ENCODE measurements around the gene CCBE1.

The CCBE1 gene

DNA sequence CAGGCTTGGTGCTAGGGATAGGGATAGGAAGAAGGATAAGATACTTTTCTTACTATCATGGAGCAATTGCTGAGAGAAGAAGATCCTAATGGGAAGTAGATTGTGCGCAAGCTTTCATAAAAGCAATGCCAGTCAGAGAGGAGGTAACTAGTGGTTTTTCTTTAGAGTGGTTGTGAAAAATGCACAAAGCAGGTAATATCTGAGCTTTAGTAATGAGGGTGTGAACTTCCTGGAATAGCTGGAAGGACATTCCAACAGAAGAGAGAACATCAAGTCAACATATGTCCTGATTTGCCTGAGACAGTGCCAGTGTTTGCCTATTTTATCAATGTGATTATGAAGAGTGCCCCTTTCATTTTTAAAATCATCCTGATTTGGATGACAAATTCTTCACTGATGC, 34.1 kb downstream of the CCBE1 start:
- H4K91ac ChIP-seq (ENCODE audit: low read depth, low read length, poor library complexity): no peak overlapping the region
- no peak overlapping the region for H3K4me2 ChIP-seq (ENCODE audit: insufficient read depth, low read length, poor library complexity, severe bottlenecking)
- H2BK15ac ChIP-seq (ENCODE audit: low read length): no peak overlapping the region
- H3K36me3 ChIP-seq (replicated peaks in 1 of 2; ENCODE audit: control insufficient read depth in 2 of 2, insufficient read depth in 2 of 2, low read length in 2 of 2): no peaks in the 10 kb centered on the region
- no peak for DNase-seq (ENCODE audit: low spot score)
- H3K27ac ChIP-seq (replicated peaks; ENCODE audit: low read length): no peak overlapping the region
- H4K8ac ChIP-seq (ENCODE audit: low read depth, low read length): no peak overlapping the region
- no peaks in the 10 kb centered on the region for H3K9me3 ChIP-seq (replicated peaks in 1 of 2; ENCODE audit: control insufficient read depth in 2 of 2, insufficient read depth in 1 of 2, low read depth in 1 of 2, low read length in 2 of 2)
- H3K23ac ChIP-seq (ENCODE audit: low read depth, low read length, poor library complexity): no peak overlapping the region
- H3K18ac ChIP-seq (ENCODE audit: low read length): no peak overlapping the region
- H2BK5ac ChIP-seq (ENCODE audit: low read length): no peak overlapping the region
- no peak overlapping the region for H3K4ac ChIP-seq (ENCODE audit: low read length)
- H3K27me3 ChIP-seq (ENCODE audit: control insufficient read depth in 3 of 3, insufficient read depth in 3 of 3, low read depth in 1 of 3, low read length in 3 of 3): peaks cover 0 to 15% (median 0%) of the 10 kb centered on the region in 3 experiments
- peaks cover 0 to 7% of the 10 kb centered on the region in 2 donors for H3K4me1 ChIP-seq (ENCODE audit: control insufficient read depth in 2 of 2, insufficient read depth in 1 of 2, low read depth in 1 of 2, low read length in 2 of 2)
- H3K4me3 ChIP-seq (ENCODE audit: low read length in 2 of 2): no peak overlapping the region
- H3K14ac ChIP-seq (ENCODE audit: low read length): no peak overlapping the region
- no peak overlapping the region for H2BK12ac ChIP-seq (ENCODE audit: low read length)
- no peaks in the 10 kb centered on the region for H3K79me1 ChIP-seq (ENCODE audit: low read depth, low read length)
- H2AFZ ChIP-seq (ENCODE audit: low read length): no peak overlapping the region
- no peak overlapping the region for H3K9ac ChIP-seq (ENCODE audit: low read depth, low read length, poor library complexity)
- H2AK5ac ChIP-seq (ENCODE audit: low read depth, low read length): no peak overlapping the region
- no peak overlapping the region for H2BK120ac ChIP-seq (ENCODE audit: low read depth, low read length)
- WGBS, 2 donors (ENCODE audit: extremely low coverage in 2 of 2, insufficient read length in 2 of 2, insufficient replicate concordance in 1 of 2): no CpG with 5 or more reads among the region's 1 CpG

DNA sequence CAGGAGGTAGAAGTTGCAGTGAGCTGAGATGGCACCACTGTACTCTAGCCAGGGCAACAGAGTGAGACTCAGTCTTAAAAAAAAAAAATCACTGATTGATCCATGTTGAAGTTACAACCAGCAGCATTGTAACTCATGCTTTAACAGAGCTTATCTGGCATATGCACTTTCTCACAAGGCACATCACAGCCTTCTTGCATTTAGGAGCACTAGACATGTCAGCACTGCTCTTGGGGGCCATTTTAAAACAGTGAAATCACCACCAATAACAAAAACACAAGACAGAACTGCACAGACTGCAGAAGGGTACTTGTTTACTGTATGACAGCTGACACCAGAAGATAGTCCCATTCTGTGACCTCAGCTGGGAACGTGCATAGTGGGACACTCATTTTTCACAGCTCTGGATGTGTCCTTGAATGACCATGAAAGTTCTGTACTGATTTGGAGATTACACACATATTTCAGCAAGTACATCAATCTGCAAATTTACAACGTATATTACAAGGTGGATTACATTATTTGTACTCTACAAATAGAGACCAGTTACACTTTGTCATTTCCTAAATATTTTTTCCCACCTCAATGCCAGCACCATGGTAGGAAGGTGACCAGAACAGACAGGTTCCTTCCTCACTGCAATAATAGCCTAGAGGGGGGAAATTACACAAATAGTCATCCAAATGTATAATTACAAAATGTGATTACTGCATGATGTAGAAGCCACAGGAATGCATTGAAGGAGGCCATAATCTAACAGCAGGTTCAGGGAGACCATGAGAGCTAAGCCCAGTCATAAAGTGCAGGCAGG, 35.1 kb downstream of the CCBE1 start:
- no peak overlapping the region for H2BK120ac ChIP-seq (ENCODE audit: low read depth, low read length)
- H3K9me3 ChIP-seq (replicated peaks in 1 of 2; ENCODE audit: control insufficient read depth in 2 of 2, insufficient read depth in 1 of 2, low read depth in 1 of 2, low read length in 2 of 2): no peaks in the 10 kb centered on the region

DNA sequence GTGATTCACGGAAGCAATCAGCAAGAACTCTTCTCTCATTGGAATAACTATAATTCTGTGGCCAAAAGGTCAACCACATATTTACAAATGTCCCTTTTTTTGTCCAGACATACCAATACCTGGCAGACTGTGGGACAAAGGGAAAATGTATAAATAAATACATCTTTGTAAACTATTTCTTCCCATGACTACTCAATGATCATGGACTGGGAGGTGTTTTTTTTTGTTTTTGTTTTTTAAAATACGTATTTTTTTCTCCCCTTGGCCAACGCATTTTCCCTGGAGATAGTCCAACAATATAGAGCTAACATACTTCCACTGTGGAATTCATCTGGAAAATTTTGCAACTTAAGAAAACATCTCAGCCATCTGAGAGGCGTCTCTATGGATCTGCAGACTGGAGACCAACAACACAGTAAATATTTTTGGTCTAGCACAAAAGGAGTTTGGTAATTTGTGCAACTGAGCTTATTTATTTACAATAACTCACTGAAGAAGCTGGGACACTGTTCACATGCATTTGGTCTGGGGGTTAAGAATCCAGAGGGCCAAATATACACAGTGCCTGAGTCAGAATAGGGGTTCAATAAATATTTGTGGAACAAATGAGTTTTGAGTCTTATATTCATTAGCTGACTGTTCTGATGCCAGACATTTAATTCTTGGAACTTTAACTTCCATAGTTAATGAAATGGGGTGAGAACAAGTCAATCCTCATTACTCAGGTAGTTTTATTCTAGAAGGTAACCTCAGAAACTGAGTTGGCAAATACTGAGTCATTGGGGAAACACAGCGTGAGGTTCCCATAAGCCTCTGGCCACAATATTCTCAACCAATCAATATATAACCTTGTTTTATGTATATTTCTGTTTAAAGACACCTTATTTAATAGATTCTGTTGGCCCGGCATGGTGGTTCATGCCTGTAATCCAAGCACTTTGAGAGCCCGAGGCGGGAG, 36.2 kb downstream of the CCBE1 start:
- DNase-seq (ENCODE audit: low spot score): no peak
- Histone ChIP-seq H2AFZ (ENCODE audit: low read length) (no peak overlapping the region), H2BK12ac (ENCODE audit: low read length) (no peak overlapping the region), H2AK5ac (ENCODE audit: low read depth, low read length) (no peak overlapping the region), H3K4me2 (ENCODE audit: insufficient read depth, low read length, poor library complexity, severe bottlenecking) (no peak overlapping the region), H3K4ac (ENCODE audit: low read length) (no peak overlapping the region), H2BK120ac (ENCODE audit: low read depth, low read length) (no peak overlapping the region), H4K91ac (ENCODE audit: low read depth, low read length, poor library complexity) (no peak overlapping the region), H3K4me3 (ENCODE audit: low read length in 2 of 2) (no peak overlapping the region), H2BK5ac (ENCODE audit: low read length) (no peak overlapping the region), H3K14ac (ENCODE audit: low read length) (no peak overlapping the region), H3K36me3 (replicated peaks in 1 of 2; ENCODE audit: control insufficient read depth in 2 of 2, insufficient read depth in 2 of 2, low read length in 2 of 2) (no peaks in the 10 kb centered on the region), H3K9me3 (replicated peaks in 1 of 2; ENCODE audit: control insufficient read depth in 2 of 2, insufficient read depth in 1 of 2, low read depth in 1 of 2, low read length in 2 of 2) (no peaks in the 10 kb centered on the region), H2BK15ac (ENCODE audit: low read length) (no peak overlapping the region), H3K4me1 (ENCODE audit: control insufficient read depth in 2 of 2, insufficient read depth in 1 of 2, low read depth in 1 of 2, low read length in 2 of 2) (peaks cover 0 to 7% of the 10 kb centered on the region in 2 donors), H3K9ac (ENCODE audit: low read depth, low read length, poor library complexity) (no peak overlapping the region), H3K79me1 (ENCODE audit: low read depth, low read length) (no peaks in the 10 kb centered on the region), H4K8ac (ENCODE audit: low read depth, low read length) (no peak overlapping the region), H3K18ac (ENCODE audit: low read length) (no peak overlapping the region), H3K27me3 (ENCODE audit: control insufficient read depth in 3 of 3, insufficient read depth in 3 of 3, low read depth in 1 of 3, low read length in 3 of 3) (peaks cover 0 to 15% (median 0%) of the 10 kb centered on the region in 3 experiments), H3K27ac (replicated peaks; ENCODE audit: low read length) (no peak overlapping the region), H3K23ac (ENCODE audit: low read depth, low read length, poor library complexity) (no peak overlapping the region)
- WGBS, 2 donors (ENCODE audit: extremely low coverage in 2 of 2, insufficient read length in 2 of 2, insufficient replicate concordance in 1 of 2): no CpG with 5 or more reads among the region's 8 CpGs

More for the DNA sequence above, 35.1 kb downstream of the CCBE1 start:
- DNase-seq (ENCODE audit: low spot score): no peak
- Histone ChIP-seq H2AK5ac (ENCODE audit: low read depth, low read length) (no peak overlapping the region), H2BK5ac (ENCODE audit: low read length) (no peak overlapping the region), H3K36me3 (replicated peaks in 1 of 2; ENCODE audit: control insufficient read depth in 2 of 2, insufficient read depth in 2 of 2, low read length in 2 of 2) (no peaks in the 10 kb centered on the region), H3K4me3 (ENCODE audit: low read length in 2 of 2) (no peak overlapping the region), H2AFZ (ENCODE audit: low read length) (no peak overlapping the region), H2BK15ac (ENCODE audit: low read length) (no peak overlapping the region), H3K23ac (ENCODE audit: low read depth, low read length, poor library complexity) (no peak overlapping the region), H3K79me1 (ENCODE audit: low read depth, low read length) (no peaks in the 10 kb centered on the region), H3K18ac (ENCODE audit: low read length) (no peak overlapping the region), H3K4me2 (ENCODE audit: insufficient read depth, low read length, poor library complexity, severe bottlenecking) (no peak overlapping the region), H3K14ac (ENCODE audit: low read length) (no peak overlapping the region), H3K27ac (replicated peaks; ENCODE audit: low read length) (no peak overlapping the region), H3K9ac (ENCODE audit: low read depth, low read length, poor library complexity) (no peak overlapping the region), H4K8ac (ENCODE audit: low read depth, low read length) (no peak overlapping the region), H3K4me1 (ENCODE audit: control insufficient read depth in 2 of 2, insufficient read depth in 1 of 2, low read depth in 1 of 2, low read length in 2 of 2) (peaks cover 0 to 7% of the 10 kb centered on the region in 2 donors), H3K27me3 (ENCODE audit: control insufficient read depth in 3 of 3, insufficient read depth in 3 of 3, low read depth in 1 of 3, low read length in 3 of 3) (peaks cover 0 to 15% (median 0%) of the 10 kb centered on the region in 3 experiments), H2BK12ac (ENCODE audit: low read length) (no peak overlapping the region), H4K91ac (ENCODE audit: low read depth, low read length, poor library complexity) (no peak overlapping the region), H3K4ac (ENCODE audit: low read length) (no peak overlapping the region)
- no CpG with 5 or more reads among the region's 2 CpGs for WGBS, 2 donors (ENCODE audit: extremely low coverage in 2 of 2, insufficient read length in 2 of 2, insufficient replicate concordance in 1 of 2)

DNA sequence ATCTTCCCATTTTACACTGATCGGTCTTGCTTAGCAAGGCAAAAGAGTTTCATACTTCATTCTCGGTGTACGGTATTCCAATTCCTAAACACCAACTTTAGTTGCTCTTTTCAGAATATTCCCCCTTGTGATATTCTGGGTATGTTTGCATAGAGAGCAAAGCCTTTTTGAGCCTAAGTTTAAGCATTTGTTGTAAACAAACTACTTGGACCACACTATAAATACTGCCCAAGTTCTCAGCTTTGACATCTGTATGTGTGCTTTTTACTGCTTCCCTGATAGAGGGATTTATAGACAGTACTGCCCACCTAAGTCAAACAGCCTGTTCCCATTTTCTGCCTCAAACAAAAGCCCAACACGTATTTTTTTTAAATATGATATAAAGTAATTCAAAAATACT, 36.9 kb downstream of the CCBE1 start:
- no peak overlapping the region for H2AK5ac ChIP-seq (ENCODE audit: low read depth, low read length)
- H2BK120ac ChIP-seq (ENCODE audit: low read depth, low read length): no peak overlapping the region
- no peak overlapping the region for H3K14ac ChIP-seq (ENCODE audit: low read length)
- H3K79me1 ChIP-seq (ENCODE audit: low read depth, low read length): no peaks in the 10 kb centered on the region
- no peak overlapping the region for H2AFZ ChIP-seq (ENCODE audit: low read length)
- no peak overlapping the region for H3K9ac ChIP-seq (ENCODE audit: low read depth, low read length, poor library complexity)
- H2BK15ac ChIP-seq (ENCODE audit: low read length): no peak overlapping the region
- H3K4ac ChIP-seq (ENCODE audit: low read length): no peak overlapping the region
- H3K27ac ChIP-seq (replicated peaks; ENCODE audit: low read length): no peak overlapping the region
- H3K36me3 ChIP-seq (replicated peaks in 1 of 2; ENCODE audit: control insufficient read depth in 2 of 2, insufficient read depth in 2 of 2, low read length in 2 of 2): no peaks in the 10 kb centered on the region
- H3K18ac ChIP-seq (ENCODE audit: low read length): no peak overlapping the region
- no CpG with 5 or more reads among the region's 4 CpGs for WGBS, 2 donors (ENCODE audit: extremely low coverage in 2 of 2, insufficient read length in 2 of 2, insufficient replicate concordance in 1 of 2)
- no peak for DNase-seq (ENCODE audit: low spot score)
- no peak overlapping the region for H4K8ac ChIP-seq (ENCODE audit: low read depth, low read length)
- H3K4me2 ChIP-seq (ENCODE audit: insufficient read depth, low read length, poor library complexity, severe bottlenecking): no peak overlapping the region
- H3K23ac ChIP-seq (ENCODE audit: low read depth, low read length, poor library complexity): no peak overlapping the region
- H2BK5ac ChIP-seq (ENCODE audit: low read length): no peak overlapping the region
- peaks cover 0 to 7% of the 10 kb centered on the region in 2 donors for H3K4me1 ChIP-seq (ENCODE audit: control insufficient read depth in 2 of 2, insufficient read depth in 1 of 2, low read depth in 1 of 2, low read length in 2 of 2)
- no peaks in the 10 kb centered on the region for H3K9me3 ChIP-seq (replicated peaks in 1 of 2; ENCODE audit: control insufficient read depth in 2 of 2, insufficient read depth in 1 of 2, low read depth in 1 of 2, low read length in 2 of 2)
- H3K27me3 ChIP-seq (ENCODE audit: control insufficient read depth in 3 of 3, insufficient read depth in 3 of 3, low read depth in 1 of 3, low read length in 3 of 3): peaks cover 0 to 15% (median 0%) of the 10 kb centered on the region in 3 experiments
- no peak overlapping the region for H3K4me3 ChIP-seq (ENCODE audit: low read length in 2 of 2)
- H4K91ac ChIP-seq (ENCODE audit: low read depth, low read length, poor library complexity): no peak overlapping the region
- H2BK12ac ChIP-seq (ENCODE audit: low read length): no peak overlapping the region
